ENCODE results near the gene FOXI2.

Gene FOXI2

GRCh38 chr10:127743205-127743604 lies 6.2 kb downstream of the FOXI2 start:
- DNase-seq (ENCODE audit: low read depth in 2 of 2), result no peak

GRCh38 chr10:127744956-127745355 lies 8.0 kb downstream of the FOXI2 start:
- DNase-seq (ENCODE audit: low read depth in 2 of 2), result no peak

GRCh38 chr10:127745861-127746260 lies 8.9 kb downstream of the FOXI2 start:
- no peak for DNase-seq (ENCODE audit: low read depth in 2 of 2)

- DNase-seq (ENCODE audit: low read depth in 2 of 2), result no peak
Observed at GRCh38 chr10:127755753-127756152, 18.8 kb downstream of the FOXI2 start.

GRCh38 chr10:127756264-127756663 lies 19.3 kb downstream of the FOXI2 start:
- no peak for DNase-seq (ENCODE audit: low read depth in 2 of 2)

- DNase-seq (ENCODE audit: low read depth in 2 of 2), result no peak
Observed at GRCh38 chr10:127757033-127757432, 20.0 kb downstream of the FOXI2 start.

GRCh38 chr10:127759276-127759675 lies 22.3 kb downstream of the FOXI2 start:
- no peak for DNase-seq (ENCODE audit: low read depth in 2 of 2)

GRCh38 chr10:127762925-127763324 lies 25.9 kb downstream of the FOXI2 start:
- no peak for DNase-seq (ENCODE audit: low read depth in 2 of 2)

GRCh38 chr10:127774766-127775559 lies 38.0 kb downstream of the FOXI2 start:
- no peak for DNase-seq (ENCODE audit: low read depth in 2 of 2)

- no peak for DNase-seq (ENCODE audit: low read depth in 2 of 2)
Observed at GRCh38 chr10:127776816-127777215, 39.8 kb downstream of the FOXI2 start.

- no peak for DNase-seq (ENCODE audit: low read depth in 2 of 2)
Observed at GRCh38 chr10:127781412-127781811, 44.4 kb downstream of the FOXI2 start.

- DNase-seq (ENCODE audit: low read depth in 2 of 2), result no peak
Observed at GRCh38 chr10:127787873-127788272, 50.9 kb downstream of the FOXI2 start.

- DNase-seq (ENCODE audit: low read depth in 2 of 2), result no peak
Observed at GRCh38 chr10:127790066-127790624, 53.2 kb downstream of the FOXI2 start.

All from stimulated activated CD8-positive, alpha-beta memory T cell treated with anti-CD3 and anti-CD28 coated beads, Interleukin-7, amount 100 ng/mL, for 1 hour (primary cell).